ENCODE data around the gene MPDZ.

GRCh38 chr9:13244181-13244580 is 35.3 kb downstream of the MPDZ start:
- TF ChIP-seq CTCF (IDR thresholded peaks at IDR 0.05) (no peak), POLR2AphosphoS5 (IDR thresholded peaks at IDR 0.05) (no peak), POLR2A (IDR thresholded peaks at IDR 0.05) (no peak)

Data from stomach (tissue), 4 donors.